ACC112 (cell line): ENCODE measurements around the gene NPEPL1.

Source experiments
- H2AFZ ChIP-seq: fragments of 200-600 bp; sonication (generic); one replicate; pipeline ENCODE4 v1.6.0; 2017; ENCODE audit warnings: antibody characterized with exemption, low read length; ENCODE audit not compliant: unreplicated experiment
- H3K27ac ChIP-seq: fragments of 200-600 bp; sonication (generic); 2 replicates; pipeline ENCODE4 v1.5.1; 2014; ENCODE audit warnings: low read depth, mild to moderate bottlenecking, antibody characterized with exemption, low read length, moderate library complexity
- H3K27me3 ChIP-seq: fragments of 200-600 bp; sonication (generic); 2 replicates; pipeline ENCODE4 v1.6.1; 2014; ENCODE audit warnings: mild to moderate bottlenecking, antibody characterized with exemption, low read length, moderate library complexity, mixed read lengths; ENCODE audit not compliant: insufficient read depth
- H3K36me3 ChIP-seq: fragments of 200-600 bp; sonication (generic); 2 replicates; pipeline ENCODE4 v1.6.1; 2016; ENCODE audit warnings: mild to moderate bottlenecking, antibody characterized with exemption, low read length, moderate library complexity, mixed read lengths; ENCODE audit not compliant: insufficient read depth
- H3K4me1 ChIP-seq: fragments of 200-600 bp; sonication (generic); one replicate; pipeline ENCODE4 v1.6.1; 2016; ENCODE audit warnings: low read length, mixed read lengths; ENCODE audit not compliant: insufficient read depth, unreplicated experiment, control insufficient read depth
- H3K4me3 ChIP-seq: fragments of 200-600 bp; sonication (generic); 2 replicates; pipeline ENCODE4 v1.5.1; 2014; ENCODE audit warnings: mild to moderate bottlenecking, low read depth, low read length
- H3K79me2 ChIP-seq: fragments of 200-600 bp; sonication (generic); one replicate; pipeline ENCODE4 v1.6.0; 2016; ENCODE audit warnings: low read length; ENCODE audit not compliant: control insufficient read depth, unreplicated experiment, insufficient read depth

The NPEPL1 gene

GRCh38 chr20:58682656-58683531 lies 9.7 kb upstream of the NPEPL1 start:
- Histone ChIP-seq H3K79me2 (no peaks in the 10 kb centered on the region), H3K27ac (no peak overlapping the region), H3K4me1 (no peaks in the 10 kb centered on the region), H3K4me3 (no peak overlapping the region), H2AFZ (no peak overlapping the region), H3K36me3 (peaks cover 15% of the 10 kb centered on the region; the same call in 1 of the 2 replicates), H3K27me3 (no peaks in the 10 kb centered on the region)

- Histone ChIP-seq H3K36me3 (peaks cover 6% of the 10 kb centered on the region; the same call in 1 of the 2 replicates), H3K27ac (no peak overlapping the region), H3K4me1 (no peaks in the 10 kb centered on the region), H2AFZ (no peak overlapping the region), H3K27me3 (no peaks in the 10 kb centered on the region), H3K79me2 (no peaks in the 10 kb centered on the region), H3K4me3 (no peak overlapping the region)
These were observed 8.3 kb upstream of the NPEPL1 start for GRCh38 chr20:58684291-58684690.

GRCh38 chr20:58685988-58686387 lies 6.6 kb upstream of the NPEPL1 start:
- Histone ChIP-seq H3K27ac (no peak overlapping the region), H3K79me2 (no peaks in the 10 kb centered on the region)

GRCh38 chr20:58688414-58688813 lies 4.2 kb upstream of the NPEPL1 start:
- Histone ChIP-seq H3K27me3 (no peaks in the 10 kb centered on the region), H2AFZ (no peak overlapping the region), H3K36me3 (no peaks in the 10 kb centered on the region), H3K27ac (no peak overlapping the region), H3K79me2 (peaks cover 3% of the 10 kb centered on the region), H3K4me3 (no peak overlapping the region), H3K4me1 (peaks cover 26% of the 10 kb centered on the region)

More at GRCh38 chr20:58685988-58686387, 6.6 kb upstream of the NPEPL1 start:
- H3K4me1 ChIP-seq = peaks cover 12% of the 10 kb centered on the region
- H3K27me3 ChIP-seq = no peaks in the 10 kb centered on the region
- H3K36me3 ChIP-seq = no peaks in the 10 kb centered on the region
- H3K4me3 ChIP-seq = no peak overlapping the region
- no peak overlapping the region for H2AFZ ChIP-seq

DNA sequence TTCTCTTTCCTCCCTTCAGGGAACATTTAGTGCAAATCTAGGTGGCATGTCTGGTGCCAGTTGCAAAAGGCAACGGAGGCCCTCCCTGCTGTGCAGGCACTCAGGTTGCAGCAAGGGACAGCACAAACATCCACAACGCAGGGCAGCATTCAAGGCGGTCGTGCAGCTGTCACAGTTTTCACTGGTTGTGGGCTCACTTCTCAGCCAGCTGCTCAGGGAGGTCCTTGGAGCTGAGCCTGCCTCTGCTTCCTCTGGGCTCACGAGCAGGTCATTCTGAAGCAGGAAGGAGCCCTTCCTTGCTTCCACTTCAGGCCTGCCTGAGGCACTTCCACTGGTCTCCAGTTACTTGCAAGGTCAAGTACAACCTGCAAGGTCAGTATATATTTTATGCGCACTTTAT lies 3.8 kb upstream of the NPEPL1 start:
- H3K27ac ChIP-seq = no peak overlapping the region
- no peaks in the 10 kb centered on the region for H3K27me3 ChIP-seq
- H3K4me3 ChIP-seq = no peak overlapping the region
- H3K36me3 ChIP-seq = no peaks in the 10 kb centered on the region
- peaks cover 8% of the 10 kb centered on the region for H3K79me2 ChIP-seq
- H2AFZ ChIP-seq = no peak overlapping the region
- H3K4me1 ChIP-seq = peaks cover 30% of the 10 kb centered on the region

- peak overlapping the region; percentile 94 for H3K27ac ChIP-seq
- peaks cover 40% of the 10 kb centered on the region for H3K4me1 ChIP-seq
- no peaks in the 10 kb centered on the region for H3K27me3 ChIP-seq
- H2AFZ ChIP-seq = peak overlapping the region; percentile 86
- no peaks in the 10 kb centered on the region; the same call in 1 of the 2 replicates for H3K36me3 ChIP-seq
- peak overlapping the region; percentile 46 for H3K4me3 ChIP-seq
- H3K79me2 ChIP-seq = peaks cover 22% of the 10 kb centered on the region
These were observed 2.0 kb upstream of the NPEPL1 start for GRCh38 chr20:58690396-58691135.

DNA sequence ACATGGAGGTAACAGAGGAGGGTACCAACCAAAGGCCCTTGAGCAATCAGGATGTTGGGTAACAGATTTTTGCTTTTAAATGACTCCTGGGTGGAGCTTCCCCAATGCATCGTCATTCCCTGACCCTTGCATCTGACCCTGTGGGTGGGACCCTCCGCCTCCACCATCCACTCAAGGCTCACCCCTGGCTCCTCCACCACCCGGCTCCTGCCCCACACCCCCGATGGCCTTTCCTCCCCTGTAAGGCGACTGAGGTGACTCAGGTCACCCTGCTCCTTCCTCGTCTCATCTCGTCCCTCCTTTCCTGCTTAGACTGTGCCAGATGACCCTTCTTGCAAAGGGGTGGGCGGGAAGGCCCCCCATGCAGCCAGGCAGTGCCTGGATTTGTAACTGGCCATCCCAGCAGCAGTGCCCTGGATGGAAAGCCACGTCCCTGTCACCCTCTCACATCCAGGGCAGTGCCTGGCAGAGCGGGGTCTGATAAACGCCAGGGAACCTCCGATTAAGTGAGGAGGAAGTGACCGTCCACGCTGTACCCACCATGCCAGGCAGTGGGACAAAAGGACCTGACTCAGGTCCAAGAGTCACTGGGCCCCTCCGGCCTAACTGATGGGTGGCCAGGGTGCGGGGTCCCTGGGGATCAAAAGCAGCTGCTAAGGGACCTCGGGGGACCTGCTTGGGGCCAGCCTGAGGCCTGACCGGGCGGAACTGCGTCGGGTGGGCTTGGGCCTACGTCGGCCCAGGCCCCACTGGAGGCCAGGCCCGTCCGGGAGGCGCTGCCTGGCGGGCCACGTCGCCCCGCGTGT lies 624 bp upstream of the NPEPL1 start:
- H3K79me2 ChIP-seq = peaks cover 22% of the 10 kb centered on the region
- H3K36me3 ChIP-seq = no peaks in the 10 kb centered on the region; the same call in 1 of the 2 replicates
- peak overlapping the region; percentile 100 for H2AFZ ChIP-seq
- H3K4me3 ChIP-seq = peak overlapping the region; percentile 52
- H3K27ac ChIP-seq = peak overlapping the region; percentile 94
- H3K27me3 ChIP-seq = no peaks in the 10 kb centered on the region
- peaks cover 40% of the 10 kb centered on the region for H3K4me1 ChIP-seq

DNA sequence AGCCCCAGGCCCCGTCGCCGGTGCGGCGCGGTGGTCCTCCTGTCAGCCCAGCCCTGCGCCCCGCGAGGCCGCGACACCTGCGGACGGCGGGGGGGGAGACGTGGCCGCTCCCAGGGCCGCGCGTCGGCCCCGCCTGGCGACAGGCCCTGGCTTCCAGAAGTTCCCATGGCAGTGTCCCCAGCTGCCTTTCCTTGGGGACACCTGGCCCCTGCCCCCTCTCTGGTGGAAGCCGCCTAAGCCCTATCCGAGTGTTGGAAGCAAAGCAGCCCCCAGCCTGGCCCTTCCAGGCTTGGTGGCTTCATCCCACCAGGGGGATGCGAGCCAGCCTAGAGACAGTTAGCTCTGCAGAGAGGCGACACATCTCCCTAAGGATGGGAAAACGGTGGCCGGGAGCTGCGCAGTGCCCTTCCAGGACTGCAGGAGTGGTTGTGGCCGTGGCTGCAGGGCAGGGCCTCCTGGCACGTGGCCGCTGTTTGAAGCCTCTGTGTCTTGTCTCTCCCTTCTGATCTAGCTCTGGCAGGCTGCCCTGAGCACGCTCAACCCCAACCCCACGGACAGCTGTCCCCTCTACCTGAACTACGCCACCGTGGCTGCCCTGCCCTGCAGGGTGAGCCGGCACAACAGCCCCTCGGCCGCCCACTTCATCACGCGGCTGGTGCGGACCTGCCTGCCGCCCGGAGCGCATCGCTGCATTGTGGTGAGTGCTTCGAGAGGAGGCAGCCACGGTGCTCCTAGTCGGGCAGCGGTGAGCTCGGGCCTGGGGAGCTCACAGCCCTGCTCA lies 816 bp downstream of the NPEPL1 start:
- H3K4me1 ChIP-seq = peaks cover 40% of the 10 kb centered on the region
- H3K4me3 ChIP-seq = peak overlapping the region; percentile 88
- H3K27ac ChIP-seq = peak overlapping the region; percentile 49
- H3K79me2 ChIP-seq = peaks cover 22% of the 10 kb centered on the region
- H2AFZ ChIP-seq = peak overlapping the region; percentile 32
- H3K27me3 ChIP-seq = no peaks in the 10 kb centered on the region
- H3K36me3 ChIP-seq = no peaks in the 10 kb centered on the region; the same call in 1 of the 2 replicates

DNA sequence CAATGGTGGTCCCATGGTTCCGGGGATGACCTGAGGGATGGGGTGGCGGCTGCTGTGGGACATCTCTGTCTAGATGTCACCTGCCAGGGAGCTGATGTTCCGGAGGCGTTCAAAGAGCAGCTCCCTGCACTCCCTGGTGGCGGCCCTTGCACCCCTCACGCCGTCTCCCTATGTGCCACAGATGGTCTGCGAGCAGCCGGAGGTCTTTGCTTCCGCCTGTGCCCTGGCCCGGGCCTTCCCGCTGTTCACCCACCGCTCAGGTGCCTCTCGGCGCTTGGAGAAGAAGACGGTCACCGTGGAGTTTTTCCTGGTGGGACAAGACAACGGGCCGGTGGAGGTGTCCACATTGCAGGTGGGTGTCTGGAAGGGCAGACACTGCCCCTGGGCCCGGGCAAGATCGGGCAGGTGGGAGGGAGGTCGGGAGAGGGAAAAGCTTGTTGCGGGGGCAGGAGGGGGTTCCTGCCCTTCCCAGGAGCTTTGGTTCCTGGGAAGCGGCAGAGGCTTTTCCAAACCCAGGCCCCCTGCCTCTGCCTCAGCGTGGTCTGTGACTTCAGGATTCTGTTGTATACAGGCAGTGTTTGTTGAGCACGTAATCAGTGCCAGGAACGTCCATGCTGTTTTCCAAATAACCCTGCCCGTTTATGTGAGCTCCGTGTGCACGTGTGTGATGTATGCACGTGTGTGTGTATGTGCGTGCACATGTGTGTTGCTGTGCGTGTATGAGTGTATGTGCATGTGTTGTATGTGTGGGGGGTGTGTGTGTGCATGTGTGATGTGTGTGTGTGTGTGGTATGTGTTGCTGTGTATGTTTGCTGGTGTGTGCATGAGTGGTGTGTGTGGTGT lies 1.9 kb downstream of the NPEPL1 start:
- Histone ChIP-seq H3K36me3 (no peaks in the 10 kb centered on the region; the same call in 1 of the 2 replicates), H3K4me3 (peak overlapping the region; percentile 88), H3K4me1 (peaks cover 40% of the 10 kb centered on the region), H2AFZ (no peak overlapping the region), H3K79me2 (peaks cover 22% of the 10 kb centered on the region), H3K27ac (no peak overlapping the region), H3K27me3 (no peaks in the 10 kb centered on the region)
